Epithelial cell of esophagus (primary cell): ENCODE data around the gene DCAF17.
A peak's percentile ranks its signal among the peaks of the same experiment; 100 is the strongest.

Source experiments
- DNase-seq: peaks from one replicate; pipeline ENCODE4 v3.0.0; 2010; ENCODE audit warnings: low read depth
- H3K4me3 ChIP-seq: 2 replicates; pipeline ENCODE4 v1.5.1; 2011; ENCODE audit warnings: mild to moderate bottlenecking, low read length, control low read depth
- TF ChIP-seq, protein P1 (sequence below): IDR thresholded peaks from 2 replicates; pipeline ENCODE4 v1.5.1; 2011; ENCODE audit warnings: low read depth, mild to moderate bottlenecking, low read length, control low read depth, inconsistent platforms; ENCODE audit not compliant: insufficient read depth; ENCODE audit errors: missing control alignments

Gene DCAF17

DNA sequence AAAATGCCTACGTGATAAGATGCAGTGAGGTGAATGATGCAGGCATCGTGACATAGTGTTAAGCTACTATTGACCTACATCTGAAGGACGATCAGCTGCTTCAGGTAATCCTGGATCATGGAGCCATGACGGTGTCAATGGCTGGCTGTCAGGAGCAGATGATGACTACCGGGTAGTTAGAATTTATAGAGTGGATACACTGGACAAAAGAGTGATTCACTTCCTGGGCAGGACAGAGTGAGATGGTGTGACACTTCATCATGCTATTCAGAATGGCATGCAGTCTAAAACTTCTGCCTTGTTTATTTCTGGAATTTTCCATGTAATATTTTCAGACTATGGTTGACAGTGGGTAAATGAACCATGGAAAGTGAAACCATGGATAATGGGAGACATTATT lies 29.8 kb upstream of the DCAF17 start:
- no peak overlapping the region for H3K4me3 ChIP-seq
- DNase-seq = peak; percentile 92

DNA sequence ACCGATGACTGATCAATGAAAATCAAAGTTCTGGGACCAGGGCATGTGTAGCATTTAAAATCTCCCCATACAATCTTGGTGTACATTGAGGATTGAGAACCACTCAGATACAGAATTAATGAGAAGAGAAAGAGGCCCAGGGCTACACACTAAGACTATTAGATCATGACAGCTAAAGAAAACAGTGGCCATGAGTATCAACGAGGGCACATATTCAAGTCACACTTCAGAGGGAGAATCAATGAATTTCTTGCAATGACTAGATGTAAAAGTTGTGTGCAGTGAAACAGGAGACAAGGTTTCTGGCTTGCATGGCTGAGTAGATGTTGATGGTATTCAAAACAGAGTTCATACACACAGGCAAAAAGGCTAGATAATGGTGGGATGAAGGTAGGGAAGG lies 29.3 kb upstream of the DCAF17 start:
- TF ChIP-seq, protein P1, sequence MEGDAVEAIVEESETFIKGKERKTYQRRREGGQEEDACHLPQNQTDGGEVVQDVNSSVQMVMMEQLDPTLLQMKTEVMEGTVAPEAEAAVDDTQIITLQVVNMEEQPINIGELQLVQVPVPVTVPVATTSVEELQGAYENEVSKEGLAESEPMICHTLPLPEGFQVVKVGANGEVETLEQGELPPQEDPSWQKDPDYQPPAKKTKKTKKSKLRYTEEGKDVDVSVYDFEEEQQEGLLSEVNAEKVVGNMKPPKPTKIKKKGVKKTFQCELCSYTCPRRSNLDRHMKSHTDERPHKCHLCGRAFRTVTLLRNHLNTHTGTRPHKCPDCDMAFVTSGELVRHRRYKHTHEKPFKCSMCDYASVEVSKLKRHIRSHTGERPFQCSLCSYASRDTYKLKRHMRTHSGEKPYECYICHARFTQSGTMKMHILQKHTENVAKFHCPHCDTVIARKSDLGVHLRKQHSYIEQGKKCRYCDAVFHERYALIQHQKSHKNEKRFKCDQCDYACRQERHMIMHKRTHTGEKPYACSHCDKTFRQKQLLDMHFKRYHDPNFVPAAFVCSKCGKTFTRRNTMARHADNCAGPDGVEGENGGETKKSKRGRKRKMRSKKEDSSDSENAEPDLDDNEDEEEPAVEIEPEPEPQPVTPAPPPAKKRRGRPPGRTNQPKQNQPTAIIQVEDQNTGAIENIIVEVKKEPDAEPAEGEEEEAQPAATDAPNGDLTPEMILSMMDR = no peak
- peak; percentile 16 for DNase-seq
- no peak overlapping the region for H3K4me3 ChIP-seq

More for the DNA sequence above, 29.8 kb upstream of the DCAF17 start:
- TF ChIP-seq, protein P1 = no peak

DNA sequence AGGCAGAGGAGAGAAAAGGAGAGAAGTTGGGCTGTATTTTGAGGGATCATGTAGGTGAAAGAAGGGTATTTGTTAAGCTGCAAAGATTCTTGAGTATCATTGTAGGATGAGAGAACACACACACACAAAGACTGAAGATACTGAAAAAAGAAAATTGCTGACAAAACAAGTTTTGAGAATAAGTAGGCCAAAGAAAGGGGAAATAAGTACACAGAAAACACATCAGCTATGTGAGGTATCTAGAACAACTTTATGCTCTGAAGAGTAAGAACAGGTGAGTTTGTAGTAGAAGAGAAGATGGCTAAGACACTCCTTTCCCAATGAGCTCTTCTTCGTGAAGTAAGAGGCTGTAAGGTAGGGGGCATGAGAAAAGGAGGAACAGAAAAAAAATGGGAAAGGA lies 28.5 kb upstream of the DCAF17 start:
- no peak overlapping the region for H3K4me3 ChIP-seq
- DNase-seq = no peak
- TF ChIP-seq, protein P1 = no peak

DNA sequence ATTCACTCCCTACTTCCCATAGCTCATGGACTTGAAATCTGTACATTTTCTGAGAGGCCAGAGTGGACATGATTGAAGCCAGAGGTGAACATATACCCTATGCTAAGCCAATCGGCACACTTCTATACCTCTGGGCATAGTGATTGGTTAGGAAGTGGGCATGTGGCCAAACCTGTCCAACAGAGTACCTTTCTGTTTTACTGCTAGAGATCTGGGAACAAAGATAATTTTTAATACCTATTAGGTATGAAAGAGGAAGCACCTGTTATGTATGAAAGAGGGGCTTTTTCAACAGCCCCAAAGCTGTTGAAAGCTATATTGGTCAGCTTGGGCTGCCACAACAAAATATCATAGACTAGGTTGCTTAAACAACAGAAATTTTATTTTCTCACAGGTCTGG lies 28.0 kb upstream of the DCAF17 start:
- no peak for DNase-seq

DNA sequence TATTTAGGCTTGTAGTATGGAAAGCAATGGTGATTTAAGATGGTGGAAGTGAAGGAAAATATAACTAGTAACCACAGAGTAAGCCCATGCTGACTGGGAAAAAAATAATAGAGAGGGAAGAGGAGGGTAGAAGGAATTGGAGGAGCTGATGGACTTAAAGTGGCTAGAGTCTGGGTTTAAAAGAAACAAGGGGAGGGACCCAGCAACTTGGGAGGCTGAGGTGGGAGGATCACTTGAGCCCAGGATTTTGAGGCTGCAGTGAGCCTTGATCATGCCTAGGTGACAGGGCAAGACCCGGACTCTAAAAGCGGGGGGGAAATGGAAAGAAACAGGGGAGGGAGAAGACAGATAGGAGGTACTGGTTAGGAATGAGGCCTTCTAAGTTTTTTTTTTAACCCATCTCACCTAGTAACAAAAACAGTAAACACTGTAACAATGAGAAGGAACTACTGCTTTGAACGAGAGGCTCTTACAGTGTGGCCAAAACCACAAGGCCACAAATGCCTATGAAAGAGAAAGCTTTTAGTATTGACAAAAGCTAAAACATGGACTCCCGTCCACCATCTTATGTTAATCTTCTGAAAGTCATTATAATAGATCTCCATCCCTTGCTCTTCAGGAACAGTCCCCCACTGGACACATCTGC lies 26.9 kb upstream of the DCAF17 start:
- no peak for DNase-seq
- no peak overlapping the region for H3K4me3 ChIP-seq
- TF ChIP-seq, protein P1 = no peak

More for the DNA sequence above, 28.0 kb upstream of the DCAF17 start:
- H3K4me3 ChIP-seq = no peak overlapping the region
- TF ChIP-seq, protein P1 = no peak

DNA sequence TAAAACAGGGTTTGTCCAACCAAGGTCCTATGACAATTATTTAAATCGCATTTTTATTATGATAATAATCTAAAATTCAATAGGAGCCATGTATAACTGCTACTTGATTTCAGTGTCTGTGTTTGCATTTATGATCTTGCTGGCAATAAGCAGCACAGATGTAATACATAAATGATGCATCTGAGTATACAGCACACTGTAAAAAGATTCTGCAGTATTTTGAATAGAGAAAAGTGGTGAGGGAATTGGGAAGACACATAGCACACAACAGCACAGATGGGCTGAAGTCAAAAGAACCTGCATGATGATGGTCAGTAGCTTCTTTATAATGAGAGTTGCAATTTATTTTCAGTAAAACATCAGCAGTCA lies 26.4 kb upstream of the DCAF17 start:
- no peak overlapping the region for H3K4me3 ChIP-seq
- DNase-seq = no peak
- TF ChIP-seq, protein P1 = no peak

DNA sequence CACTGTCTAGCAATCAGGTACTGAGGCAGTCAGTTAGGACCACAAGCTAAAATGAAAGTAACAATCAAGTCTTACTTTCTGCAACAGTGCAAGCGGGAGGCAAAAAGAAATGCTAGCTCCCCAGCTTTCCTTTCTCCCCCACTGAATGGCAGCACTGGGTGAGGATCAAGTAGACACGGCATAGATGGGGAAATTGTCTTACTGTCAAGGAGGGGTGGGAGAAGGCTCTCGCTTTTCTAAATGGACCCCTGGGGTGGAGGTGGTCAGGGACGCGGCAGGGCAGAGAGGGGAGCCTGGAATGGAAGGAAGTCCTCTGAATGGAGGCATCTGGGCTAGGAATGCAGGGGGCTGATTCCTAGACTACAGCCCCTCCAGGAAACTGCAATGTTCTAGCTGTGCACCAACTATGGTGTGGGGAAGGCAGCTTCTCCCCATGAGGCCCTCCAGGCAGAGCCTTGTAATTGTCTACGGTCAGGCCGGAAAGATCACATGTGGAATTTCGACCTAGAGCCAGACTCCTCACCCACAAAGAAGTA lies 24.5 kb upstream of the DCAF17 start:
- H3K4me3 ChIP-seq = peak overlapping the region; percentile 23
- peak; percentile 40 for DNase-seq
- TF ChIP-seq, protein P1 = no peak
